Measurements from ENCODE around the gene TMEM11. TPM values are rescaled to one million over a fixed set of nuclear protein-coding genes. Genes with fewer than 3 reads are reported as not detected.

TMEM11 gene
- total RNA-seq, 1 donor from 2014 or later: 31.6 TPM

DNA sequence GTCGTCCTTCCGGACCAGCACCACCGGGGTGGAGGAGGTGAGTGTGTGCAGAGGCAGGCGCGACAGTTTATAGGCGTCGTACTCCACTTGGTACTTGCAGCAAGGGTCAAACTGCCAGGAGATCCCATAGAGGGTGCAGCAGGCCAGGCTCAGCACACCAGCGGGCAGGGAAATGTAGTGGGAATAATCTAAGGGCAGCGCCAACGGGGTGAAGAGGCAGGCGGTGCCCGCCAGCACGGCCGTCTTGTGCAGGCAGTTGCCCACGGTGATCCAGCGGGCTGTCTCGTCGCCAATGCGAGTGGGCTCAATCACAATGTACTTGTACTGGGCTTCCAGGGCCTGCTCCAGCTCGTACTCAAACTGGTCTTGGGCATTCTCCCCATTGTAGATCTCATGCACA is 15.6 kb downstream of the TMEM11 start:
- no peak for FAIRE-seq
- Histone ChIP-seq H3K4me3 (ENCODE audit: insufficient read depth, low read depth, low read length) (no peak overlapping the region), H3K4me2 (ENCODE audit: low read length) (no peak overlapping the region), H3K79me2 (ENCODE audit: insufficient read depth, low read length) (peaks cover 74% of the 10 kb centered on the region), H3K27me3 (ENCODE audit: insufficient read depth, low read length) (no peaks in the 10 kb centered on the region), H3K9me3 (ENCODE audit: insufficient read depth, low read depth, low read length) (no peaks in the 10 kb centered on the region), H3K4me1 (ENCODE audit: insufficient read depth, low read length) (peaks cover 5% of the 10 kb centered on the region), H3K27ac (ENCODE audit: low read depth, low read length) (no peak overlapping the region), H3K9ac (ENCODE audit: low read length) (no peak overlapping the region), H2AFZ (ENCODE audit: low read depth, low read length) (no peak overlapping the region), H3K36me3 (ENCODE audit: insufficient read depth, low read length) (peaks cover 12% of the 10 kb centered on the region), H4K20me1 (ENCODE audit: insufficient read depth, low read length) (peaks cover 74% of the 10 kb centered on the region)
- H3K4me3 Mint-ChIP-seq (ENCODE audit: unreplicated experiment): no peak overlapping the region
- H3K9me3 Mint-ChIP-seq (ENCODE audit: unreplicated experiment): no peaks in the 10 kb centered on the region
- H3K27me3 Mint-ChIP-seq (ENCODE audit: low read depth, unreplicated experiment): no peaks in the 10 kb centered on the region
- TF ChIP-seq, protein P1, sequence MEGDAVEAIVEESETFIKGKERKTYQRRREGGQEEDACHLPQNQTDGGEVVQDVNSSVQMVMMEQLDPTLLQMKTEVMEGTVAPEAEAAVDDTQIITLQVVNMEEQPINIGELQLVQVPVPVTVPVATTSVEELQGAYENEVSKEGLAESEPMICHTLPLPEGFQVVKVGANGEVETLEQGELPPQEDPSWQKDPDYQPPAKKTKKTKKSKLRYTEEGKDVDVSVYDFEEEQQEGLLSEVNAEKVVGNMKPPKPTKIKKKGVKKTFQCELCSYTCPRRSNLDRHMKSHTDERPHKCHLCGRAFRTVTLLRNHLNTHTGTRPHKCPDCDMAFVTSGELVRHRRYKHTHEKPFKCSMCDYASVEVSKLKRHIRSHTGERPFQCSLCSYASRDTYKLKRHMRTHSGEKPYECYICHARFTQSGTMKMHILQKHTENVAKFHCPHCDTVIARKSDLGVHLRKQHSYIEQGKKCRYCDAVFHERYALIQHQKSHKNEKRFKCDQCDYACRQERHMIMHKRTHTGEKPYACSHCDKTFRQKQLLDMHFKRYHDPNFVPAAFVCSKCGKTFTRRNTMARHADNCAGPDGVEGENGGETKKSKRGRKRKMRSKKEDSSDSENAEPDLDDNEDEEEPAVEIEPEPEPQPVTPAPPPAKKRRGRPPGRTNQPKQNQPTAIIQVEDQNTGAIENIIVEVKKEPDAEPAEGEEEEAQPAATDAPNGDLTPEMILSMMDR (IDR thresholded peaks at IDR 0.05; ENCODE audit: insufficient read depth, low read depth, low read length): no peak
- TF ChIP-seq EZH2 (IDR thresholded peaks at IDR 0.05; ENCODE audit: insufficient read depth, low read length): no peak
- peak overlapping the region; percentile 48 for H3K27ac Mint-ChIP-seq (ENCODE audit: unreplicated experiment)
- DNase-seq (ENCODE audit: low read depth): no peak
- H3K4me1 Mint-ChIP-seq (ENCODE audit: low read depth, unreplicated experiment): peaks cover 14% of the 10 kb centered on the region
- H3K36me3 Mint-ChIP-seq (ENCODE audit: low read depth, unreplicated experiment): peaks cover 19% of the 10 kb centered on the region

DNA sequence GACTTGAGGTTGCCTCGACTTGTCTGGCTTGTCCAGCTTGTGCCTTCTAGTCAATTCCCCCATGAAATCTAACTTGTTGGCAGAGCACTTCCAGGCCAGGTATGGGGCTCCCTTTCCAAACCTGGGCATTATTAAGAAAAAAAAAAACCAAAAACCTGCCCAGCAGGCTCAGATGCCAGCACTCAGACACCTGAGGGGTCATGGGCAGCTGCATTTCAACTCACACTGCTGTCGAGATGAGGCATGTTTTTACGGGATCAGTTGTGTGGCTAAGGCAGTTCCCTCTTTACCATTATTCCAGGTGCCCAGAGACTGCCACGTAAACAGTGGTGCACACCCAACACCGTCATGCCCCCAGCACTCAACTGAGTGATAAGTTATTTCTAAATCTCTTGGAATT is 17.8 kb downstream of the TMEM11 start:
- Histone ChIP-seq H3K4me2 (ENCODE audit: low read length) (no peak overlapping the region), H3K79me2 (ENCODE audit: insufficient read depth, low read length) (peaks cover 51% of the 10 kb centered on the region), H3K27ac (ENCODE audit: low read depth, low read length) (no peak overlapping the region), H3K9me3 (ENCODE audit: insufficient read depth, low read depth, low read length) (no peaks in the 10 kb centered on the region), H3K4me3 (ENCODE audit: insufficient read depth, low read depth, low read length) (no peak overlapping the region), H4K20me1 (ENCODE audit: insufficient read depth, low read length) (peaks cover 55% of the 10 kb centered on the region), H3K36me3 (ENCODE audit: insufficient read depth, low read length) (peaks cover 12% of the 10 kb centered on the region), H3K4me1 (ENCODE audit: insufficient read depth, low read length) (peaks cover 5% of the 10 kb centered on the region), H3K27me3 (ENCODE audit: insufficient read depth, low read length) (no peaks in the 10 kb centered on the region), H3K9ac (ENCODE audit: low read length) (no peak overlapping the region), H2AFZ (ENCODE audit: low read depth, low read length) (no peak overlapping the region)
- Mint-ChIP-seq H3K4me3 (ENCODE audit: unreplicated experiment) (no peak overlapping the region), H3K4me1 (ENCODE audit: low read depth, unreplicated experiment) (peaks cover 13% of the 10 kb centered on the region), H3K27ac (ENCODE audit: unreplicated experiment) (no peak overlapping the region), H3K9me3 (ENCODE audit: unreplicated experiment) (no peaks in the 10 kb centered on the region), H3K36me3 (ENCODE audit: low read depth, unreplicated experiment) (peaks cover 25% of the 10 kb centered on the region), H3K27me3 (ENCODE audit: low read depth, unreplicated experiment) (no peaks in the 10 kb centered on the region)
- no peak for DNase-seq (ENCODE audit: low read depth)
- TF ChIP-seq EZH2 (IDR thresholded peaks at IDR 0.05; ENCODE audit: insufficient read depth, low read length): no peak
- TF ChIP-seq, protein P1 (IDR thresholded peaks at IDR 0.05; ENCODE audit: insufficient read depth, low read depth, low read length): no peak
- FAIRE-seq: no peak

DNA sequence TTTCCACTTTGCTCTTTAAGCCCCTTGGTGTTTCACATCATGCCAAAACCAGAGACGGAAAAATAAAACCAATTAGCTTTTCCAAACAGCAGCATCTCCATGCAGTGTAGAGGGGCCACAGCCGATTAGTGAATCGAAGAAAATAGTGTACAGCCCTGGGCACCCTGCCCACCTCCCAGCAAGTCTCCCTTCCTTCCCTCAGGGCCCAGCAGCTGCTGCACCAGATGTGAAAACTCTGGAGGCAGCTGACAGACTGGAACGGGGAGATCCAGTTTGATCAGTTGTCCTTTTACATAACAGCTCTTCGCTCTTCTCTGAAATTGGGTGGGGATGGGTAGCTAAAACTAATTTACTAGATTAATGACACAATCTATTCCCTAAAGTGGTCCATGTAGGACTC is 19.3 kb downstream of the TMEM11 start:
- no peak overlapping the region for H3K9ac ChIP-seq (ENCODE audit: low read length)
- Mint-ChIP-seq H3K27me3 (ENCODE audit: low read depth, unreplicated experiment) (no peaks in the 10 kb centered on the region), H3K27ac (ENCODE audit: unreplicated experiment) (no peak overlapping the region), H3K9me3 (ENCODE audit: unreplicated experiment) (no peaks in the 10 kb centered on the region), H3K4me1 (ENCODE audit: low read depth, unreplicated experiment) (peaks cover 9% of the 10 kb centered on the region), H3K4me3 (ENCODE audit: unreplicated experiment) (no peak overlapping the region), H3K36me3 (ENCODE audit: low read depth, unreplicated experiment) (peaks cover 26% of the 10 kb centered on the region)
- H3K4me1 ChIP-seq (ENCODE audit: insufficient read depth, low read length): peaks cover 3% of the 10 kb centered on the region
- H3K27me3 ChIP-seq (ENCODE audit: insufficient read depth, low read length): no peaks in the 10 kb centered on the region
- H3K27ac ChIP-seq (ENCODE audit: low read depth, low read length): no peak overlapping the region
- TF ChIP-seq, protein P1 (IDR thresholded peaks at IDR 0.05; ENCODE audit: insufficient read depth, low read depth, low read length): no peak
- TF ChIP-seq EZH2 (IDR thresholded peaks at IDR 0.05; ENCODE audit: insufficient read depth, low read length): no peak
- FAIRE-seq (no peak), DNase-seq (ENCODE audit: low read depth) (no peak)
- no peak overlapping the region for H3K4me2 ChIP-seq (ENCODE audit: low read length)
- no peak overlapping the region for H3K4me3 ChIP-seq (ENCODE audit: insufficient read depth, low read depth, low read length)
- H3K36me3 ChIP-seq (ENCODE audit: insufficient read depth, low read length): peaks cover 12% of the 10 kb centered on the region
- no peaks in the 10 kb centered on the region for H3K9me3 ChIP-seq (ENCODE audit: insufficient read depth, low read depth, low read length)
- H4K20me1 ChIP-seq (ENCODE audit: insufficient read depth, low read length): peaks cover 41% of the 10 kb centered on the region
- H2AFZ ChIP-seq (ENCODE audit: low read depth, low read length): no peak overlapping the region
- peaks cover 37% of the 10 kb centered on the region for H3K79me2 ChIP-seq (ENCODE audit: insufficient read depth, low read length)
